Measurements from ENCODE around the gene VLDLR. TPM values are rescaled to one million over a fixed set of nuclear protein-coding genes. Genes with fewer than 3 reads are reported as not detected.

The VLDLR gene
- total RNA-seq, 1 donor from 2014 or later = 28.8 TPM

DNA sequence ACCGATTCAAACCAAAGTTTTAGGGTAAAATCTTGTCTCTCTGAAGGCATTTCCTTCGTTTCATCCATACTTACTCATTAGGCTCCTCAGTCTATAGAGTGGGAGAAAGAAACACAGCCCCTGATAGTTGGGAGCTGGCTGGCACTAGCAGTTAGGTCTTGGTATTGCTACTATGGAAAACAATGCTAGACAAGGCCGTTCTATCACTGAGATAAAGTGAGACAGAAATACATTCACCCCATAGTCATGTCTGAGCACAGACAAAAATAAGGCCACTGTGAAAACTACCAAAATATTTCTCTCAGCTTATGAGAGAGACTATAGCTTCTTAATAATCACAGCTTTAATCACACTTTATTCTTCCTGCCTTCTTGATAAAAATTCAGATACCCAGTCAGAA, 67.0 kb downstream of the VLDLR start:
- no peak for DNase-seq
- Mint-ChIP-seq H3K36me3 (ENCODE audit: unreplicated experiment) (no peaks in the 10 kb centered on the region), H3K9me3 (ENCODE audit: unreplicated experiment) (peaks cover 2% of the 10 kb centered on the region), H3K4me3 (ENCODE audit: unreplicated experiment) (no peak overlapping the region), H3K27me3 (ENCODE audit: unreplicated experiment) (no peaks in the 10 kb centered on the region), H3K27ac (ENCODE audit: unreplicated experiment) (no peak overlapping the region), H3K4me1 (ENCODE audit: low read depth, unreplicated experiment) (no peaks in the 10 kb centered on the region)
- TF ChIP-seq, protein P1, sequence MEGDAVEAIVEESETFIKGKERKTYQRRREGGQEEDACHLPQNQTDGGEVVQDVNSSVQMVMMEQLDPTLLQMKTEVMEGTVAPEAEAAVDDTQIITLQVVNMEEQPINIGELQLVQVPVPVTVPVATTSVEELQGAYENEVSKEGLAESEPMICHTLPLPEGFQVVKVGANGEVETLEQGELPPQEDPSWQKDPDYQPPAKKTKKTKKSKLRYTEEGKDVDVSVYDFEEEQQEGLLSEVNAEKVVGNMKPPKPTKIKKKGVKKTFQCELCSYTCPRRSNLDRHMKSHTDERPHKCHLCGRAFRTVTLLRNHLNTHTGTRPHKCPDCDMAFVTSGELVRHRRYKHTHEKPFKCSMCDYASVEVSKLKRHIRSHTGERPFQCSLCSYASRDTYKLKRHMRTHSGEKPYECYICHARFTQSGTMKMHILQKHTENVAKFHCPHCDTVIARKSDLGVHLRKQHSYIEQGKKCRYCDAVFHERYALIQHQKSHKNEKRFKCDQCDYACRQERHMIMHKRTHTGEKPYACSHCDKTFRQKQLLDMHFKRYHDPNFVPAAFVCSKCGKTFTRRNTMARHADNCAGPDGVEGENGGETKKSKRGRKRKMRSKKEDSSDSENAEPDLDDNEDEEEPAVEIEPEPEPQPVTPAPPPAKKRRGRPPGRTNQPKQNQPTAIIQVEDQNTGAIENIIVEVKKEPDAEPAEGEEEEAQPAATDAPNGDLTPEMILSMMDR (IDR thresholded peaks at IDR 0.05; ENCODE audit: partially characterized antibody, unreplicated experiment) = no peak

GRCh38 chr9:2691212-2691611, 69.6 kb downstream of the VLDLR start:
- TF ChIP-seq, protein P1 (IDR thresholded peaks at IDR 0.05; ENCODE audit: partially characterized antibody, unreplicated experiment) = no peak
- DNase-seq = no peak
- Mint-ChIP-seq H3K4me3 (ENCODE audit: unreplicated experiment) (no peak overlapping the region), H3K27me3 (ENCODE audit: unreplicated experiment) (no peaks in the 10 kb centered on the region), H3K9me3 (ENCODE audit: unreplicated experiment) (peaks cover 2% of the 10 kb centered on the region), H3K36me3 (ENCODE audit: unreplicated experiment) (no peaks in the 10 kb centered on the region), H3K27ac (ENCODE audit: unreplicated experiment) (no peak overlapping the region), H3K4me1 (ENCODE audit: low read depth, unreplicated experiment) (no peaks in the 10 kb centered on the region)

GRCh38 chr9:2691626-2692025, 70.0 kb downstream of the VLDLR start:
- no peak for DNase-seq
- Mint-ChIP-seq H3K4me1 (ENCODE audit: low read depth, unreplicated experiment) (no peaks in the 10 kb centered on the region), H3K27ac (ENCODE audit: unreplicated experiment) (no peak overlapping the region), H3K4me3 (ENCODE audit: unreplicated experiment) (no peak overlapping the region), H3K9me3 (ENCODE audit: unreplicated experiment) (peaks cover 2% of the 10 kb centered on the region), H3K36me3 (ENCODE audit: unreplicated experiment) (no peaks in the 10 kb centered on the region), H3K27me3 (ENCODE audit: unreplicated experiment) (no peaks in the 10 kb centered on the region)
- TF ChIP-seq, protein P1 (IDR thresholded peaks at IDR 0.05; ENCODE audit: partially characterized antibody, unreplicated experiment) = no peak

DNA sequence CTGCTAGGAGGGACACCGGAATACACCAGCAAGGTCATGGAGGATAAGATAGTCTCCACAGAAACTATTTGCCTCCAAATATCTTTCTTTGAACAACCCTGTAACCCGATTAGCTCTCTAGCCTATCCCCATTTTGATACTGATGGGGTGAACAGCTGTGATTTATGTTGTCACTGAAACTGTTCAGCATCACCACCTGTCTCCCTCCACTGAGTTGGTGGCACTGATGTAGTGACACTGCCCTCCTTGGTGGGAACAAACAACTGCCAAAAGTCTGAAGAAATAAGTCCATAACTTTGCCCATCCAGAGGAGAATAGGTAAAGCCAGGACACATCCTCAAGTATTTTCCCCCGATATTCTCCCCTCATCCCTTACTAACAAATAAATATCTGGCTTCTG, 71.5 kb downstream of the VLDLR start:
- DNase-seq = no peak
- Mint-ChIP-seq H3K27ac (ENCODE audit: unreplicated experiment) (no peak overlapping the region), H3K4me3 (ENCODE audit: unreplicated experiment) (no peak overlapping the region), H3K4me1 (ENCODE audit: low read depth, unreplicated experiment) (no peaks in the 10 kb centered on the region), H3K9me3 (ENCODE audit: unreplicated experiment) (peaks cover 4% of the 10 kb centered on the region), H3K36me3 (ENCODE audit: unreplicated experiment) (no peaks in the 10 kb centered on the region), H3K27me3 (ENCODE audit: unreplicated experiment) (no peaks in the 10 kb centered on the region)
- TF ChIP-seq, protein P1 (IDR thresholded peaks at IDR 0.05; ENCODE audit: partially characterized antibody, unreplicated experiment) = no peak

DNA sequence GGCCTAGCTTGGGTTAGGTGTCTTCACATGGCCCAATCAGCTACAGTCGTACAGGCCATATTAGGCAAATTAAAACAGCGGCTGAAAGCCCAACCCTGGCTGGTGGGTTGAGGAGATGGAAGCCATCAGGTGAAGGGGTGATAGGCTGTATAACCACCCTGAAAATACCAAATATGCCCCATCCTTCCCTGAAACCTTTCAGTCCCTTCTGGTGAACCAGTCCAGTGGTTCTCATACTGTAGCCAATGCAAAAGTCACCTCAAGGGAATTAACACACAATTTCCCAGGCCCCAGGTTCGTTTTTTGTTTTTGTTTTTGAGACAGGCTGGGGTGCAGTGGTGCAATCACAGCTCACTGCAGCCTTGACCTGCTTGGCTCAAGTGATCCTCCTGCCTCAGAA, 75.9 kb downstream of the VLDLR start:
- TF ChIP-seq, protein P1 (IDR thresholded peaks at IDR 0.05; ENCODE audit: partially characterized antibody, unreplicated experiment) = no peak
- peaks cover 17% of the 10 kb centered on the region for H3K4me1 Mint-ChIP-seq (ENCODE audit: low read depth, unreplicated experiment)
- H3K27me3 Mint-ChIP-seq (ENCODE audit: unreplicated experiment) = no peaks in the 10 kb centered on the region
- DNase-seq = no peak
- no peak overlapping the region for H3K27ac Mint-ChIP-seq (ENCODE audit: unreplicated experiment)
- peaks cover 2% of the 10 kb centered on the region for H3K9me3 Mint-ChIP-seq (ENCODE audit: unreplicated experiment)
- H3K36me3 Mint-ChIP-seq (ENCODE audit: unreplicated experiment) = no peaks in the 10 kb centered on the region
- H3K4me3 Mint-ChIP-seq (ENCODE audit: unreplicated experiment) = no peak overlapping the region
